Measurements from ENCODE around the gene ABCA5. TPM values are rescaled to one million over a fixed set of nuclear protein-coding genes. Genes with fewer than 3 reads are reported as not detected.

The ABCA5 gene
- total RNA-seq, 1 experiment from 2014 or later: 13.3 TPM

DNA sequence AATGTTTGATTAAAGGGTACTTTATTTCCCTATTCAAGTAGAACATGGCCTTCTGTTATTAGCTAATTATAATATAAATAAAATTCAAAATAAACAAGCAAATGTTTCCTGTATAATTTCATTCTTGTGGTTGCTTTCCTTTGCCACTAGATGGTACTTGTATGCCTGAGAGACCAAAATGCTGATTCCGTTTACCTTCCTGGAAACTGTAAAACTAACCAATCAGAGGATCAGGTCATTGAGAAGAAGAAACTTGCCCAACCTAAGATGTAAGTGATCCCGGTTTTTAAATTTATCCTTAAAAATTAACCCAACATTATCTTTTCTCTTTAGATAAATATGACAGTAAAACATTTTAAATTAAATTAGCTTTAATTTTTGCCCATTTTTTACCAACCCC lies 8.1 kb upstream of the ABCA5 start:
- H3K9me3 ChIP-seq (ENCODE audit: control insufficient read depth, insufficient read depth, low read depth, low read length): peaks cover 11% of the 10 kb centered on the region
- in situ Hi-C loops (cut with HindIII; ENCODE audit: low pct_unique_long_range_greater_than_20kb, low sequenced_read_pairs): no loop called here
- no peaks in the 10 kb centered on the region for H3K4me1 ChIP-seq (ENCODE audit: control insufficient read depth, insufficient read depth, low read length)
- H3K27ac ChIP-seq (ENCODE audit: low read length): no peak overlapping the region
- intact Hi-C loops (cut with micrococcal nuclease; ENCODE audit: unreplicated experiment): no loop called here
- DNase-seq (ENCODE audit: low read depth, low spot score) (no peak), ATAC-seq (no peak)
- ChIA-PET POLR2A (no interaction called here), CTCF (interaction anchor here (0.7 to 0.9 kb wide), 2 partner anchors 49 to 60 kb away, joined by 4 to 5 read pairs; no protein-coding TSS in a partner anchor)
- no peaks in the 10 kb centered on the region for H3K36me3 ChIP-seq (ENCODE audit: control insufficient read depth, insufficient read depth, low read length)
- no peaks in the 10 kb centered on the region for H3K27me3 ChIP-seq (ENCODE audit: control insufficient read depth, insufficient read depth, low read length)
- BruUV-seq (replicated peaks): no TSS peak
- TF ChIP-seq TCF7L2 (IDR thresholded peaks at IDR 0.05; ENCODE audit: low read depth, low read length): no peak
- TF ChIP-seq, protein P1, sequence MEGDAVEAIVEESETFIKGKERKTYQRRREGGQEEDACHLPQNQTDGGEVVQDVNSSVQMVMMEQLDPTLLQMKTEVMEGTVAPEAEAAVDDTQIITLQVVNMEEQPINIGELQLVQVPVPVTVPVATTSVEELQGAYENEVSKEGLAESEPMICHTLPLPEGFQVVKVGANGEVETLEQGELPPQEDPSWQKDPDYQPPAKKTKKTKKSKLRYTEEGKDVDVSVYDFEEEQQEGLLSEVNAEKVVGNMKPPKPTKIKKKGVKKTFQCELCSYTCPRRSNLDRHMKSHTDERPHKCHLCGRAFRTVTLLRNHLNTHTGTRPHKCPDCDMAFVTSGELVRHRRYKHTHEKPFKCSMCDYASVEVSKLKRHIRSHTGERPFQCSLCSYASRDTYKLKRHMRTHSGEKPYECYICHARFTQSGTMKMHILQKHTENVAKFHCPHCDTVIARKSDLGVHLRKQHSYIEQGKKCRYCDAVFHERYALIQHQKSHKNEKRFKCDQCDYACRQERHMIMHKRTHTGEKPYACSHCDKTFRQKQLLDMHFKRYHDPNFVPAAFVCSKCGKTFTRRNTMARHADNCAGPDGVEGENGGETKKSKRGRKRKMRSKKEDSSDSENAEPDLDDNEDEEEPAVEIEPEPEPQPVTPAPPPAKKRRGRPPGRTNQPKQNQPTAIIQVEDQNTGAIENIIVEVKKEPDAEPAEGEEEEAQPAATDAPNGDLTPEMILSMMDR (IDR thresholded peaks at IDR 0.05): peak; percentile 50; the same call in 1 of the 2 replicates
- H3K4me3 ChIP-seq (ENCODE audit: low read depth in 2 of 2, low read length in 2 of 2): no peak overlapping the region

DNA sequence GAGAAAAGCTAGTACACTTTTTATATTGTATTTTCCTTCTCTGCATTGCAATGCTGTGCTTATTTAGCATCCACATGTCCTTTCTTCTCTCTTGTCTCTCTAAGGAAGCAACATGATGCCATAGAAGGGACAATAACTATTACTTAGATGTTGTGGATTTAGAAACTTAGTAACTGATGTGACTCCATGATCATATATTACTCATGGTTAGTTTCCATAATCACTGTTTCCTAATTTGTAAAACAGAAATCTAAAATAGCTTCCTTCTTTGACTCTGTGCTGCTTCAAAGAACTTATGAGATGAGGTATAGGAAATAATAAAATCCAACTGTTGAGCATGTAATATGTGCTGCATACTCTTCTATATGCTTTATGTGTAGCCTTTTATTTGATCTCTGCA lies 6.6 kb upstream of the ABCA5 start:
- Histone ChIP-seq H3K27ac (ENCODE audit: low read length) (no peak overlapping the region), H3K27me3 (ENCODE audit: control insufficient read depth, insufficient read depth, low read length) (no peaks in the 10 kb centered on the region), H3K4me3 (ENCODE audit: low read depth in 2 of 2, low read length in 2 of 2) (no peak overlapping the region), H3K4me1 (ENCODE audit: control insufficient read depth, insufficient read depth, low read length) (no peaks in the 10 kb centered on the region), H3K9me3 (ENCODE audit: control insufficient read depth, insufficient read depth, low read depth, low read length) (peaks cover 11% of the 10 kb centered on the region), H3K36me3 (ENCODE audit: control insufficient read depth, insufficient read depth, low read length) (no peaks in the 10 kb centered on the region)
- DNase-seq (ENCODE audit: low read depth, low spot score) (no peak), ATAC-seq (no peak)
- TF ChIP-seq, protein P1 (IDR thresholded peaks at IDR 0.05): no peak
- TF ChIP-seq POLR2AphosphoS5 (IDR thresholded peaks at IDR 0.05; ENCODE audit: low read depth, low read length): no peak
- TF ChIP-seq TCF7L2 (IDR thresholded peaks at IDR 0.05; ENCODE audit: low read depth, low read length): no peak
- no peak for TF ChIP-seq SIN3A (IDR thresholded peaks at IDR 0.05; ENCODE audit: borderline replicate concordance, insufficient read depth, low read depth, low read length)
- TF ChIP-seq, protein P2, sequence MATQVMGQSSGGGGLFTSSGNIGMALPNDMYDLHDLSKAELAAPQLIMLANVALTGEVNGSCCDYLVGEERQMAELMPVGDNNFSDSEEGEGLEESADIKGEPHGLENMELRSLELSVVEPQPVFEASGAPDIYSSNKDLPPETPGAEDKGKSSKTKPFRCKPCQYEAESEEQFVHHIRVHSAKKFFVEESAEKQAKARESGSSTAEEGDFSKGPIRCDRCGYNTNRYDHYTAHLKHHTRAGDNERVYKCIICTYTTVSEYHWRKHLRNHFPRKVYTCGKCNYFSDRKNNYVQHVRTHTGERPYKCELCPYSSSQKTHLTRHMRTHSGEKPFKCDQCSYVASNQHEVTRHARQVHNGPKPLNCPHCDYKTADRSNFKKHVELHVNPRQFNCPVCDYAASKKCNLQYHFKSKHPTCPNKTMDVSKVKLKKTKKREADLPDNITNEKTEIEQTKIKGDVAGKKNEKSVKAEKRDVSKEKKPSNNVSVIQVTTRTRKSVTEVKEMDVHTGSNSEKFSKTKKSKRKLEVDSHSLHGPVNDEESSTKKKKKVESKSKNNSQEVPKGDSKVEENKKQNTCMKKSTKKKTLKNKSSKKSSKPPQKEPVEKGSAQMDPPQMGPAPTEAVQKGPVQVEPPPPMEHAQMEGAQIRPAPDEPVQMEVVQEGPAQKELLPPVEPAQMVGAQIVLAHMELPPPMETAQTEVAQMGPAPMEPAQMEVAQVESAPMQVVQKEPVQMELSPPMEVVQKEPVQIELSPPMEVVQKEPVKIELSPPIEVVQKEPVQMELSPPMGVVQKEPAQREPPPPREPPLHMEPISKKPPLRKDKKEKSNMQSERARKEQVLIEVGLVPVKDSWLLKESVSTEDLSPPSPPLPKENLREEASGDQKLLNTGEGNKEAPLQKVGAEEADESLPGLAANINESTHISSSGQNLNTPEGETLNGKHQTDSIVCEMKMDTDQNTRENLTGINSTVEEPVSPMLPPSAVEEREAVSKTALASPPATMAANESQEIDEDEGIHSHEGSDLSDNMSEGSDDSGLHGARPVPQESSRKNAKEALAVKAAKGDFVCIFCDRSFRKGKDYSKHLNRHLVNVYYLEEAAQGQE (IDR thresholded peaks at IDR 0.05; ENCODE audit: insufficient read depth in 1 of 2, low read depth in 2 of 2, low read length in 1 of 2): no peak
- ChIA-PET CTCF (interaction anchor here (0.6 kb wide), 1 partner anchor 56 kb away, joined by 5 read pairs; no protein-coding TSS in a partner anchor), POLR2A (no interaction called here)
- in situ Hi-C loops (cut with HindIII; ENCODE audit: low pct_unique_long_range_greater_than_20kb, low sequenced_read_pairs) (no loop called here), intact Hi-C loops (cut with micrococcal nuclease; ENCODE audit: unreplicated experiment) (no loop called here)
- no TSS peak for BruUV-seq (replicated peaks)
